B cell (primary cell): ENCODE measurements around the gene ING3. TPM values are rescaled to one million over a fixed set of nuclear protein-coding genes. Genes with fewer than 3 reads are reported as not detected.

Experiments used
- ATAC-seq: fragments of 200-7000 bp; cut with Tn5 transposase; one replicate; pipeline ENCODE4 v1.10.0; 2021; ENCODE audit warnings: low read depth, mild to moderate bottlenecking, moderate number of reproducible peaks, moderate library complexity
- CTCF ChIA-PET: fragments of 350-600 bp; sonication (Branson Sonifier 250); formaldehyde crosslinking; loops from one replicate; lab custom pipeline; 2021; ENCODE audit warnings: antibody characterized with exemption, inconsistent platforms; lab: Charles Lee
- POLR2A ChIA-PET: fragments of 350-600 bp; sonication (Branson Sonifier 250); formaldehyde crosslinking; loops from one replicate; lab custom pipeline; 2021; ENCODE audit warnings: antibody characterized with exemption; lab: Charles Lee
- DNase-seq: peaks from one replicate; pipeline ENCODE4 v3.0.0; 2013
- H2AFZ ChIP-seq: 2 replicates; pipeline ENCODE4 v1.6.1; 2012; ENCODE audit warnings: mild to moderate bottlenecking, low read depth, low read length; ENCODE audit not compliant: insufficient read depth, poor library complexity, severe bottlenecking
- H3K27ac ChIP-seq, 2 donors: 1 replicate in 1 of 2; 2 replicates in 1 of 2; pipeline ENCODE4 v1.5.1; 2012 to 2013; ENCODE audit warnings: low read length in 2 of 2, mild to moderate bottlenecking in 2 of 2, moderate library complexity in 1 of 2
- H3K27me3 ChIP-seq, 4 experiments: fragments of 200-600 bp in 1 of 4; sonication (generic) in 1 of 4; replicated peaks in 1 of 4; 1 replicate in 2 of 4; 2 replicates in 2 of 4; pipeline versions ENCODE4 v1.6.1 to v1.7.0; 2013 to 2016; ENCODE audit warnings: low read length in 3 of 4, mild to moderate bottlenecking in 2 of 4, mixed read lengths in 1 of 4, moderate library complexity in 1 of 4; ENCODE audit not compliant: insufficient read depth in 4 of 4, control insufficient read depth in 3 of 4; ENCODE audit errors: control extremely low read depth in 1 of 4
- H3K36me3 ChIP-seq, 2 experiments: replicated peaks in 1 of 2; 1 replicate in 1 of 2; 2 replicates in 1 of 2; pipeline versions ENCODE4 v1.6.1 to v1.7.1; 2013; ENCODE audit warnings: low read length in 1 of 2; ENCODE audit not compliant: insufficient read depth in 2 of 2, control insufficient read depth in 1 of 2; ENCODE audit errors: control extremely low read depth in 1 of 2, extremely low read depth in 1 of 2
- H3K4me1 ChIP-seq, 2 donors: fragments of 200-600 bp in 1 of 2; sonication (generic) in 1 of 2; 1 replicate in 1 of 2; 2 replicates in 1 of 2; pipeline versions ENCODE4 v1.5.1 to v1.6.1; 2013 to 2017; ENCODE audit warnings: low read length in 2 of 2; ENCODE audit not compliant: control insufficient read depth in 2 of 2, insufficient read depth in 2 of 2
- H3K4me2 ChIP-seq: replicated peaks from 2 replicates; pipeline ENCODE3; 2012; ENCODE audit warnings: mild to moderate bottlenecking, low read depth, low read length; ENCODE audit not compliant: poor library complexity, severe bottlenecking
- H3K4me3 ChIP-seq, 5 experiments: fragments of 200-600 bp in 1 of 5; sonication (generic) in 1 of 5; 1 replicate in 3 of 5; 2 replicates in 2 of 5; pipeline versions ENCODE4 v1.5.1 to v1.7.0; 2011 to 2016; ENCODE audit warnings: low read length in 4 of 5, mild to moderate bottlenecking in 4 of 5, low read depth in 2 of 5, control low read depth in 1 of 5, moderate library complexity in 1 of 5; ENCODE audit not compliant: insufficient read depth in 1 of 5; ENCODE audit errors: control extremely low read depth in 1 of 5, extremely low read depth in 1 of 5
- H3K79me2 ChIP-seq: fragments of 200-600 bp; sonication (generic); one replicate; pipeline ENCODE4 v1.6.0; 2016; ENCODE audit warnings: low read length; ENCODE audit not compliant: control insufficient read depth, insufficient read depth
- H3K9ac ChIP-seq: fragments of 200-600 bp; sonication (generic); 2 replicates; pipeline ENCODE4 v1.6.1; 2017; ENCODE audit warnings: mild to moderate bottlenecking, low read length, moderate library complexity
- H3K9me3 ChIP-seq, 3 donors: one replicate each; pipeline versions ENCODE4 v1.6.1 to v1.7.1; 2013; ENCODE audit warnings: low read length in 2 of 3; ENCODE audit not compliant: control insufficient read depth in 2 of 3, insufficient read depth in 1 of 3; ENCODE audit errors: control extremely low read depth in 1 of 3
- H4K20me1 ChIP-seq: 2 replicates; pipeline ENCODE4 v1.6.0; 2012; ENCODE audit warnings: mild to moderate bottlenecking, low read length; ENCODE audit not compliant: insufficient read depth, control insufficient read depth, poor library complexity, severe bottlenecking
- H3K27ac Mint-ChIP-seq: one replicate; pipeline ENCODE4 v1.8.0; 2021; ENCODE audit warnings: mixed read lengths
- H3K27me3 Mint-ChIP-seq: one replicate; pipeline ENCODE4 v1.8.0; 2021; ENCODE audit warnings: mixed read lengths
- H3K4me1 Mint-ChIP-seq: one replicate; pipeline ENCODE4 v1.8.0; 2021; ENCODE audit warnings: mixed read lengths
- H3K4me3 Mint-ChIP-seq: one replicate; pipeline ENCODE4 v1.8.0; 2021; ENCODE audit warnings: mixed read lengths
- H3K9me3 Mint-ChIP-seq: one replicate; pipeline ENCODE4 v1.8.0; 2022; ENCODE audit warnings: mixed read lengths; ENCODE audit not compliant: insufficient read depth
- CTCF ChIP-seq: fragments of 200-600 bp; IDR thresholded peaks from one replicate; pipeline ENCODE4 v1.8.0; 2022; ENCODE audit warnings: antibody characterized with exemption, mild to moderate bottlenecking
- EZH2 ChIP-seq: IDR thresholded peaks from 2 replicates; pipeline ENCODE4 v1.6.1; 2012; ENCODE audit warnings: borderline replicate concordance, low read depth, mild to moderate bottlenecking, moderate library complexity, low read length; ENCODE audit not compliant: insufficient read depth, poor library complexity, severe bottlenecking
- WGBS: methylation state at CpG from one replicate; pipeline ENCODE4 v1.1.5; 2013; ENCODE audit warnings: missing lambda C conversion rate; ENCODE audit not compliant: insufficient coverage; 5-methylcytosine and 5-hydroxymethylcytosine counted together
- intact Hi-C: fragments of 100-400 bp; cut with micrococcal nuclease; formaldehyde crosslinking; loops from one replicate; pipeline ENCODE4 v1.10.0; 2022
- polyA plus RNA-seq: library from polyadenylated mRNA; depleted of rRNA; stranded (reverse); fragments of >200 nt; gene quantifications from 2 replicates; pipeline ENCODE4 v1.2.3, GENCODE V29; 2012
- total RNA-seq, 2 donors: library from RNA; stranded (reverse); fragments of 120-200 nt in 1 of 2; gene quantifications; 1 replicate in 1 of 2; 2 replicates in 1 of 2; pipeline versions ENCODE4 v1.2.3 to v1.2.4, GENCODE V29; 2013 to 2022

ING3 gene
- total and polyA plus RNA-seq, 2 donors (not counting 1 experiment from before 2014, with no cell fraction given), result 29.5 to 38.0 TPM

- Mint-ChIP-seq H3K27me3 (peaks cover 26% of the 10 kb centered on the region), H3K4me3 (no peak overlapping the region), H3K9me3 (no peaks in the 10 kb centered on the region), H3K27ac (no peak overlapping the region), H3K4me1 (no peaks in the 10 kb centered on the region)
- H3K4me1 ChIP-seq, result no peaks in the 10 kb centered on the region
- no peak overlapping the region for H3K9ac ChIP-seq
- ChIA-PET POLR2A (no interaction called here), CTCF (no interaction called here)
- H3K36me3 ChIP-seq, result no peaks in the 10 kb centered on the region
- DNase-seq (no peak), ATAC-seq (no peak)
- H3K4me2 ChIP-seq, result no peak overlapping the region
- H3K79me2 ChIP-seq, result no peaks in the 10 kb centered on the region
- no CpG with 5 or more reads among the region's 4 CpGs for WGBS
- H4K20me1 ChIP-seq, result no peaks in the 10 kb centered on the region
- H3K4me3 ChIP-seq, result no peak overlapping the region
- H3K27me3 ChIP-seq, result peaks cover 0 to 13% (median 1%) of the 10 kb centered on the region in 4 experiments
- no peaks in the 10 kb centered on the region for H3K9me3 ChIP-seq
- TF ChIP-seq CTCF (no peak), EZH2 (no peak)
- no peak overlapping the region for H2AFZ ChIP-seq
- no peak overlapping the region for H3K27ac ChIP-seq
- intact Hi-C loops, result no loop called here
Measured at GRCh38 chr7:121005996-121006584, 55.5 kb downstream of the ING3 start.

GRCh38 chr7:121006711-121007315 lies 56.2 kb downstream of the ING3 start:
- Mint-ChIP-seq H3K9me3 (no peaks in the 10 kb centered on the region), H3K4me3 (no peak overlapping the region), H3K27ac (no peak overlapping the region), H3K4me1 (no peaks in the 10 kb centered on the region), H3K27me3 (peaks cover 26% of the 10 kb centered on the region)
- no peak for DNase-seq
- H3K36me3 ChIP-seq, result no peaks in the 10 kb centered on the region
- H3K27ac ChIP-seq, result no peak overlapping the region
- H3K79me2 ChIP-seq, result no peaks in the 10 kb centered on the region
- no peak overlapping the region for H3K4me3 ChIP-seq
- no peak overlapping the region for H3K4me2 ChIP-seq
- H2AFZ ChIP-seq, result no peak overlapping the region
- H3K9me3 ChIP-seq, result no peaks in the 10 kb centered on the region
- peaks cover 0 to 13% (median 1%) of the 10 kb centered on the region in 4 experiments for H3K27me3 ChIP-seq
- WGBS, result 66% methylated on average over 3 of the region's 6 CpGs
- H4K20me1 ChIP-seq, result no peaks in the 10 kb centered on the region
- ATAC-seq, result no peak
- no peaks in the 10 kb centered on the region for H3K4me1 ChIP-seq
- ChIA-PET CTCF (no interaction called here), POLR2A (no interaction called here)
- no peak for TF ChIP-seq CTCF
- no peak for TF ChIP-seq EZH2
- no peak overlapping the region for H3K9ac ChIP-seq
- intact Hi-C loops, result no loop called here
